WTC11 (cell line): Measurements from ENCODE around the gene STK40.

ENCODE experiments used
- TF ChIP-seq, protein P1 (sequence below): fragments of 200-600 bp; IDR thresholded peaks from 2 replicates; pipeline ENCODE4 v1.8.0; 2022; ENCODE audit warnings: antibody characterized with exemption
- TF ChIP-seq, protein P2 (sequence below): sonication (generic); formaldehyde crosslinking; IDR thresholded peaks from 2 replicates; pipeline ENCODE4 v1.8.1; 2022; ENCODE audit warnings: mild to moderate bottlenecking, missing genetic modification reagents, moderate library complexity, borderline replicate concordance

DNA sequence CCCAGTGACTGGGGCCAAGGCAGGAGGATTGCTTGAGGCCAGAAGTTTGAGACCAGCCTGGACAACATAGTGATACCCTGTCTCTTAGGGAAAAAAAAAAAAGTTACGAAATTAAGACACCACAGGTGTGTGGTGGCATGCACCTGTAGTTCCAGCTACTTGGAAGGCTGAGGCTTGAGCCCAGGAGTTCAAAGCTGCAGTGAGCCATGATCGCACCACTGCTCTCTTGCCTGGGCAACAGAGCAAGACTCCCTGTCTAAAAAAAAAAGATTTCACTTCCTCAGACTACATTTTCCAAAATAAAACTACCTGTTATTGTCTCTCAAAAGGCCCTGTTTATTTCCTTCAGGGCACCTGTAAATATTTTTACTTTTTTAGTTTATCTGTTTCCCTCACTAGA is 4.7 kb upstream of the STK40 start:
- TF ChIP-seq, protein P1, sequence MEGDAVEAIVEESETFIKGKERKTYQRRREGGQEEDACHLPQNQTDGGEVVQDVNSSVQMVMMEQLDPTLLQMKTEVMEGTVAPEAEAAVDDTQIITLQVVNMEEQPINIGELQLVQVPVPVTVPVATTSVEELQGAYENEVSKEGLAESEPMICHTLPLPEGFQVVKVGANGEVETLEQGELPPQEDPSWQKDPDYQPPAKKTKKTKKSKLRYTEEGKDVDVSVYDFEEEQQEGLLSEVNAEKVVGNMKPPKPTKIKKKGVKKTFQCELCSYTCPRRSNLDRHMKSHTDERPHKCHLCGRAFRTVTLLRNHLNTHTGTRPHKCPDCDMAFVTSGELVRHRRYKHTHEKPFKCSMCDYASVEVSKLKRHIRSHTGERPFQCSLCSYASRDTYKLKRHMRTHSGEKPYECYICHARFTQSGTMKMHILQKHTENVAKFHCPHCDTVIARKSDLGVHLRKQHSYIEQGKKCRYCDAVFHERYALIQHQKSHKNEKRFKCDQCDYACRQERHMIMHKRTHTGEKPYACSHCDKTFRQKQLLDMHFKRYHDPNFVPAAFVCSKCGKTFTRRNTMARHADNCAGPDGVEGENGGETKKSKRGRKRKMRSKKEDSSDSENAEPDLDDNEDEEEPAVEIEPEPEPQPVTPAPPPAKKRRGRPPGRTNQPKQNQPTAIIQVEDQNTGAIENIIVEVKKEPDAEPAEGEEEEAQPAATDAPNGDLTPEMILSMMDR = no peak
- TF ChIP-seq, protein P2, sequence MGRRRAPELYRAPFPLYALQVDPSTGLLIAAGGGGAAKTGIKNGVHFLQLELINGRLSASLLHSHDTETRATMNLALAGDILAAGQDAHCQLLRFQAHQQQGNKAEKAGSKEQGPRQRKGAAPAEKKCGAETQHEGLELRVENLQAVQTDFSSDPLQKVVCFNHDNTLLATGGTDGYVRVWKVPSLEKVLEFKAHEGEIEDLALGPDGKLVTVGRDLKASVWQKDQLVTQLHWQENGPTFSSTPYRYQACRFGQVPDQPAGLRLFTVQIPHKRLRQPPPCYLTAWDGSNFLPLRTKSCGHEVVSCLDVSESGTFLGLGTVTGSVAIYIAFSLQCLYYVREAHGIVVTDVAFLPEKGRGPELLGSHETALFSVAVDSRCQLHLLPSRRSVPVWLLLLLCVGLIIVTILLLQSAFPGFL (CRISPR knock-in tag) = no peak
